Trophoblast cell (in vitro differentiated cells and primary cell): ENCODE results near the gene RAD51B.

Source experiments
- DNase-seq, 2 donors: peaks; one replicate each; pipeline ENCODE4 v3.0.0-alpha.2; 2016
- H2AFZ ChIP-seq: 2 replicates; pipeline ENCODE4 v1.6.1; 2013; ENCODE audit warnings: low read length, moderate library complexity, mild to moderate bottlenecking; ENCODE audit not compliant: insufficient read depth, poor library complexity
- H2AK5ac ChIP-seq: 2 replicates; pipeline ENCODE4 v1.6.1; 2013; ENCODE audit warnings: mild to moderate bottlenecking, low read length
- H2BK120ac ChIP-seq: 2 replicates; pipeline ENCODE4 v1.6.1; 2013; ENCODE audit warnings: low read length, mild to moderate bottlenecking, moderate library complexity; ENCODE audit not compliant: insufficient read depth, poor library complexity
- H2BK12ac ChIP-seq: 2 replicates; pipeline ENCODE4 v1.6.1; 2013; ENCODE audit warnings: mild to moderate bottlenecking, low read length, moderate library complexity
- H2BK5ac ChIP-seq: 2 replicates; pipeline ENCODE4 v1.6.1; 2013; ENCODE audit warnings: low read length, low read depth, moderate library complexity, mild to moderate bottlenecking; ENCODE audit not compliant: poor library complexity
- H3K14ac ChIP-seq: 2 replicates; pipeline ENCODE4 v1.6.1; 2013; ENCODE audit warnings: mild to moderate bottlenecking, low read length
- H3K18ac ChIP-seq: 2 replicates; pipeline ENCODE4 v1.6.1; 2013; ENCODE audit warnings: mild to moderate bottlenecking, low read length
- H3K23ac ChIP-seq: 2 replicates; pipeline ENCODE4 v1.6.1; 2013; ENCODE audit warnings: low read length
- H3K27ac ChIP-seq: 2 replicates; pipeline ENCODE4 v1.5.1; 2013; ENCODE audit warnings: low read depth, mild to moderate bottlenecking, inconsistent platforms, low read length, moderate library complexity
- H3K27me3 ChIP-seq: 2 replicates; pipeline ENCODE4 v1.6.1; 2013; ENCODE audit warnings: inconsistent platforms, mild to moderate bottlenecking, low read length, moderate library complexity; ENCODE audit not compliant: insufficient read depth
- H3K36me3 ChIP-seq, 2 experiments: 1 replicate in 1 of 2; 2 replicates in 1 of 2; pipeline ENCODE4 v1.6.1; 2013; ENCODE audit warnings: low read length in 2 of 2, mild to moderate bottlenecking in 2 of 2, moderate library complexity in 1 of 2; ENCODE audit not compliant: insufficient read depth in 2 of 2, control insufficient read depth in 1 of 2
- H3K4ac ChIP-seq: 2 replicates; pipeline ENCODE4 v1.6.1; 2013; ENCODE audit warnings: low read depth, mild to moderate bottlenecking, low read length, moderate library complexity
- H3K4me1 ChIP-seq, 2 experiments: 1 replicate in 1 of 2; 2 replicates in 1 of 2; pipeline ENCODE4 v1.6.1; 2013; ENCODE audit warnings: low read length in 2 of 2, mild to moderate bottlenecking in 2 of 2, moderate library complexity in 1 of 2; ENCODE audit not compliant: insufficient read depth in 2 of 2, control insufficient read depth in 1 of 2
- H3K4me2 ChIP-seq: 2 replicates; pipeline ENCODE4 v1.6.1; 2013; ENCODE audit warnings: inconsistent platforms, mild to moderate bottlenecking, low read length, moderate library complexity
- H3K4me3 ChIP-seq: 2 replicates; pipeline ENCODE4 v1.5.1; 2013; ENCODE audit warnings: mild to moderate bottlenecking, low read depth, low read length, inconsistent platforms
- H3K79me1 ChIP-seq: one replicate; pipeline ENCODE4 v1.6.1; 2013; ENCODE audit warnings: low read length
- H3K79me2 ChIP-seq: 2 replicates; pipeline ENCODE4 v1.6.1; 2013; ENCODE audit warnings: low read length, mild to moderate bottlenecking; ENCODE audit not compliant: control insufficient read depth, insufficient read depth, poor library complexity
- H3K9ac ChIP-seq: 2 replicates; pipeline ENCODE4 v1.6.1; 2013; ENCODE audit warnings: mild to moderate bottlenecking, low read length
- H3K9me3 ChIP-seq: 2 replicates; pipeline ENCODE4 v1.6.1; 2013; ENCODE audit warnings: low read depth, mild to moderate bottlenecking, control low read depth, inconsistent platforms, low read length; ENCODE audit not compliant: insufficient read depth
- H4K12ac ChIP-seq: 2 replicates; pipeline ENCODE4 v1.6.1; 2013; ENCODE audit warnings: low read depth, mild to moderate bottlenecking, low read length, moderate library complexity
- H4K8ac ChIP-seq: 2 replicates; pipeline ENCODE4 v1.6.1; 2013; ENCODE audit warnings: low read depth, mild to moderate bottlenecking, low read length, moderate library complexity
- H4K91ac ChIP-seq: one replicate; pipeline ENCODE4 v1.6.1; 2013; ENCODE audit warnings: low read depth, mild to moderate bottlenecking, low read length, moderate library complexity
- WGBS: extraction: QIAGEN DNeasy Blood & Tissue Kit; methylation state at CpG from one replicate; pipeline ENCODE4 v1.1.7; 2013; ENCODE audit warnings: missing lambda C conversion rate; ENCODE audit not compliant: insufficient read length, insufficient coverage; ENCODE audit errors: extremely low coverage; 5-methylcytosine and 5-hydroxymethylcytosine counted together

The RAD51B gene

GRCh38 chr14:68223631-68224030, 404.1 kb downstream of the RAD51B start:
- Histone ChIP-seq H3K23ac (no peak overlapping the region), H2BK120ac (no peak overlapping the region), H3K4me1 (peaks cover 3% of the 10 kb centered on the region in 2 experiments), H3K18ac (no peak overlapping the region), H4K91ac (no peak overlapping the region), H3K79me1 (peaks cover 2% of the 10 kb centered on the region), H3K9me3 (no peaks in the 10 kb centered on the region), H4K8ac (no peak overlapping the region), H3K4me2 (no peak overlapping the region), H3K9ac (no peak overlapping the region), H3K79me2 (no peaks in the 10 kb centered on the region), H2AFZ (no peak overlapping the region), H2BK5ac (no peak overlapping the region), H2AK5ac (no peak overlapping the region), H3K4ac (no peak overlapping the region), H3K14ac (no peak overlapping the region), H4K12ac (no peak overlapping the region), H3K36me3 (no peaks in the 10 kb centered on the region), H3K4me3 (no peak overlapping the region), H3K27ac (no peak overlapping the region), H2BK12ac (no peak overlapping the region), H3K27me3 (no peaks in the 10 kb centered on the region)
- DNase-seq: no peak

DNA sequence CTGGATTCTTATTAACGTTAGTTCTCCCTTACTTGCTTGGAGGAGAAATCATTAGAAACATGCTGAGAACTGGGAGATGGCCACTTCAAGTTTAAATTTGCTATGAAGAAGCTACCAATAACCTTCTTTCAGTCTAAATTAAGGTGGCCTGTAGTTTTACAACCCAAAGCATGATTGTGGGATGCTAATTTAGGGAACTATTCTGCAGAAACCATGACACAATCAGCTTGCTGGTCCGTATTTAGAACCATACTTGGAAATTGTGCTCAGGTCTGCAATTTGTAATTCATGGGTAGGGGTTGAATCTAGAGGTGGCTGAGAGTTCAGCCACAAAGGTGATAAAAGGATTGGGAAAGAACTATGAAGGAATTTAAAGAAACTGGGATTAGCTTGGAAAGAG, 405.7 kb downstream of the RAD51B start:
- no peak overlapping the region for H3K18ac ChIP-seq
- no peak overlapping the region for H2AK5ac ChIP-seq
- no peak overlapping the region for H2AFZ ChIP-seq
- no peak overlapping the region for H4K12ac ChIP-seq
- no peaks in the 10 kb centered on the region for H3K27me3 ChIP-seq
- no peak for DNase-seq
- WGBS: no CpG with 5 or more reads among the region's 2 CpGs
- H3K9ac ChIP-seq: no peak overlapping the region
- peaks cover 0 to under 1% of the 10 kb centered on the region in 2 experiments for H3K4me1 ChIP-seq
- H3K79me1 ChIP-seq: peaks cover 5% of the 10 kb centered on the region
- no peaks in the 10 kb centered on the region for H3K9me3 ChIP-seq
- H4K91ac ChIP-seq: no peak overlapping the region
- no peaks in the 10 kb centered on the region for H3K36me3 ChIP-seq
- H4K8ac ChIP-seq: no peak overlapping the region
- H3K4me2 ChIP-seq: no peak overlapping the region
- no peaks in the 10 kb centered on the region for H3K79me2 ChIP-seq
- H2BK5ac ChIP-seq: no peak overlapping the region
- no peak overlapping the region for H3K23ac ChIP-seq
- no peak overlapping the region for H3K14ac ChIP-seq
- H3K4ac ChIP-seq: no peak overlapping the region
- H3K4me3 ChIP-seq: no peak overlapping the region
- no peak overlapping the region for H2BK12ac ChIP-seq
- no peak overlapping the region for H3K27ac ChIP-seq
- H2BK120ac ChIP-seq: no peak overlapping the region

DNA sequence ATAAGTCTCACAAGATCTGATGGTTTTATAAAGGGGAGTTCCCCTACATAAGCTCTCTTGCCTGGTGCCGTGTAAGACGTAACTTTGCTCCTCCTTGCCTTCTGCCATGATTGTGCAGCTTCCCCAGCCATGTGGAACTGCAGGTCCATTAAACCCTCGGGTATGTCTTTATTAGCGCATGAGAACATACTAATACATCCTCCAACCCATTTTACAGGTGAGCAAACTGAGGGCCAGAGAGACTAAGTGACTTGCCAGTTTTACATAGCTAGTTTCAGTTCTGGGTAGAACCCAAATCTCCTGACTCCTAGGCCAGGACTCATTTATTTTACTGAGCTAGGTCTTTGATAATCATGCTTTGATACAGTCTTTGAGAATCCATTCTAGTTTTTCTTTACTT, 406.9 kb downstream of the RAD51B start:
- Histone ChIP-seq H3K4me3 (no peak overlapping the region), H3K9me3 (no peaks in the 10 kb centered on the region), H3K36me3 (no peaks in the 10 kb centered on the region), H2BK5ac (no peak overlapping the region), H2AFZ (no peak overlapping the region), H2AK5ac (no peak overlapping the region), H3K23ac (no peak overlapping the region), H3K4me1 (peaks cover 0 to 2% of the 10 kb centered on the region in 2 experiments), H2BK12ac (no peak overlapping the region), H4K91ac (no peak overlapping the region), H3K4me2 (no peak overlapping the region), H3K79me1 (peaks cover 5% of the 10 kb centered on the region), H3K4ac (no peak overlapping the region), H2BK120ac (no peak overlapping the region), H3K79me2 (no peaks in the 10 kb centered on the region), H3K9ac (no peak overlapping the region), H3K14ac (no peak overlapping the region), H4K12ac (no peak overlapping the region), H3K27me3 (no peaks in the 10 kb centered on the region), H3K27ac (no peak overlapping the region), H4K8ac (no peak overlapping the region), H3K18ac (no peak overlapping the region)
- no peak for DNase-seq
- no CpG with 5 or more reads among the region's 4 CpGs for WGBS

DNA sequence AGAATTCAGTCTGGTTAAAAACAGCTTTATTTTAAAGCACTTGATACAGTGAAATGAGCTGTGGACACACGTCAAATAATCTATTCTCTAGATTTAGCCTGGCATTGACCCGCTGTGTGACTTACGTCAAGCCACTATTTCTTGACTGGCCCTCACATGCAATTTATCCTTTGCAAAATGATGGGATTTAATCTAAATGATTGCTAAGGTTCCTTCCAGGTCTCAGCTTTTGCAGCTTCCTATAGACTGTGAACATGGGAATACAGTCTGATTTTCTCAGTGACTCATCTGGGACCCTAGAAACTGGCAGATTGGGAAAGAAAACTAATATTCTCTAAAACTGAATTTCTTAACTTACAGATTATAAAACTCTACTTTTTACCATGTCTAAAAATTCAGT, 409.1 kb downstream of the RAD51B start:
- peaks cover 9% of the 10 kb centered on the region for H3K79me1 ChIP-seq
- H3K36me3 ChIP-seq: no peaks in the 10 kb centered on the region
- WGBS: no CpG with 5 or more reads among the region's 3 CpGs
- no peak overlapping the region for H3K27ac ChIP-seq
- H3K4ac ChIP-seq: no peak overlapping the region
- H3K9me3 ChIP-seq: no peaks in the 10 kb centered on the region
- no peak overlapping the region for H3K4me3 ChIP-seq
- H3K23ac ChIP-seq: no peak overlapping the region
- no peak overlapping the region for H4K12ac ChIP-seq
- H3K4me1 ChIP-seq: peaks cover 0 to 6% of the 10 kb centered on the region in 2 experiments
- H3K27me3 ChIP-seq: no peaks in the 10 kb centered on the region
- H2BK12ac ChIP-seq: no peak overlapping the region
- no peak overlapping the region for H2AFZ ChIP-seq
- H3K14ac ChIP-seq: no peak overlapping the region
- no peaks in the 10 kb centered on the region for H3K79me2 ChIP-seq
- no peak overlapping the region for H3K4me2 ChIP-seq
- no peak overlapping the region for H4K8ac ChIP-seq
- H3K9ac ChIP-seq: no peak overlapping the region
- no peak for DNase-seq
- no peak overlapping the region for H2BK120ac ChIP-seq
- H4K91ac ChIP-seq: no peak overlapping the region
- H2AK5ac ChIP-seq: no peak overlapping the region
- H3K18ac ChIP-seq: no peak overlapping the region
- H2BK5ac ChIP-seq: no peak overlapping the region
